Transverse colon (tissue), 4 donors: ENCODE results near the gene IFIT3. TPM values are rescaled to one million over a fixed set of nuclear protein-coding genes. Genes with fewer than 3 reads are reported as not detected.

ENCODE experiments used
- total RNA-seq, 4 donors: library from RNA; depleted of rRNA; stranded (reverse); fragments of >200 nt; gene quantifications; one replicate each; pipeline ENCODE4 v1.1.0, GENCODE V29; 2016

Gene IFIT3
- total RNA-seq, 4 donors from 2014 or later = 0.20 to 7.8 (median 5.1) TPM; not detected in 1

Other genes with a start within 250 kb of the IFIT3 start
- gene CH25H, start 120.7 kb upstream of the IFIT3 start, total RNA-seq = 1 to 10 TPM in 2 of 4 donors, not detected in 2; 1.1 to 2.1 TPM
- gene LIPA, start 76.2 kb upstream of the IFIT3 start, total RNA-seq = 10 to 100 TPM in 3 of 4 donors, 1 to 10 TPM in 1; 3.6 to 23.8 (median 12.1) TPM
- 1 to 10 TPM in 2 of 4 donors, under 1 TPM in 2; 0.20 to 7.0 (median 2.3) TPM for gene IFIT2, start 26.0 kb upstream of the IFIT3 start, total RNA-seq
- not detected for gene IFIT1B, start 50.1 kb downstream of the IFIT3 start, total RNA-seq
- gene IFIT1, start 64.6 kb downstream of the IFIT3 start, total RNA-seq = 10 to 100 TPM in 2 of 4 donors, 1 to 10 TPM in 2; 1.1 to 18.5 (median 9.4) TPM
- gene IFIT5, start 86.6 kb downstream of the IFIT3 start, total RNA-seq = 10 to 100 TPM in 3 of 4 donors, 1 to 10 TPM in 1; 1.5 to 12.5 (median 11.2) TPM
- 1 to 10 TPM in 1 of 4 donors, under 1 TPM in 2, not detected in 1; 0.27 to 7.6 (median 0.48) TPM for gene SLC16A12, start 207.6 kb downstream of the IFIT3 start, total RNA-seq